Measurements from ENCODE around the gene URM1.

URM1 gene

GRCh38 chr9:128424268-128424780 lies 53.1 kb downstream of the URM1 start:
- no peak for DNase-seq (ENCODE audit: low read depth in 3 of 3, low spot score in 1 of 3)

DNA sequence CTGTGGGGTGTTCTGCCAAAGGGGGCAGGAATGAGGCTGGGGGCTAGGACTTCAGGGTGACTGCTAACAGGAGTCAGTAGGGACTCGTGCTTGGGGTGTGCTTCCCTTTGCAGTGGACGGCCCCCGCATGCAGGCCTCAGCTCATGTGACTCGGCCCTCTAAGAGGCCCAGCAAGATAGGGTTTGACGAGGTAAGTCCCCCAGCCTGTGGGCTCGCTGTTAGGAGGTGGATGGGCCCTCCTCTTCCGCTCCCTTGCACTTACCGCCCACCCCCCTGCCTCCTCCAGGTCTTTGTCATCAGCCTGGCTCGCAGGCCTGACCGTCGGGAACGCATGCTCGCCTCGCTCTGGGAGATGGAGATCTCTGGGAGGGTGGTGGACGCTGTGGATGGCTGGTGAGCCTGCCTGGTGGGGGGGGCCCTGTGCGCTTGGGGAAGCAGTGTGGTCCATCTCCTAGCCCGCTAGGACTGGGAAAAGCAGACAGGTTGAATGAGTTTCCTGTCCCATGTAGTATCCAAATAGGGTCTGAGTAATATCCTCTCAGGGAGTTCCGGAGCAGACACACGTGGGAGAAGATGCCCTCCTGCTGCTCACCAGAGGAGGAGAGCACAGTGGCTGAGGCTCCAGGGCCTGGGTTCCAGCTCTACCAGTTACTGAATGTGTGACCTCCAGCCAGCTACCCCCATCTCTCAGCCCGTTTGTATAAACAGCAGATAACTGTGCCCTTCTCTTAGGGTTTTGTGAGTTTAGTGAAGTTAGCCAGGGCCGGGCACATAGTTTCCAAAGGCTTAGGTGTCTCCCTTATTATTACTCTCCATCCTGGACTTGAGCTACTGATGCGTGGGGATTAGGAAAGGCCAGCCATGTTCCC lies 57.7 kb downstream of the URM1 start:
- DNase-seq (ENCODE audit: low read depth in 3 of 3, low spot score in 1 of 3), result no peak

DNA sequence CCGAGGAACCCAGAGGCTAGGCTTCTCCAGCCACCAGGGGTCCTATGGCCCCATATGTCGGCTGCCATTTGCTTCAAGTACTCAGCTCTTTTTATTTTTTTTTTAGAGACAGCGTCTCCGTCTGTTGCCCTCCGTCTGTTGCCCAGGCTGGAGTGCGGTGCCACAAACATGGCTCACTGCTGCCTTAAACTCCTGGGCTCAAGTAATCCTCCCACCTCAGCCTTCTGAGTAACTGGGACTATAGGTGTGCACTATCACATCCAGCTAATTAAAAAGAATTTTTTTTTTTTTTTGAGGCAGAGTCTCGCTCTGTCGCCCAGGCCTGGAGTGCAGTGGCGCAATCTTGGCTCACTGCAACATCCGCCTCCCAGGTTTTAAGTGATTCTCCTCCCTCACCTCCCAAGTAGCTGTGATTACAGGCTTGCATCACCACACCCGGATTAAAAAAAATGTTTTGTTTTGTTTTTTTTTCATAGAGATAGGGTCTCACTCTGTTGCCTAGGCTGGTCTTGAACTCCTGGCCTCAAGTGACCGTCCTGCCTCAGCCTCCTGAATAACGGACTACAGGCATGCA lies 58.4 kb downstream of the URM1 start:
- DNase-seq (ENCODE audit: low read depth in 3 of 3, low spot score in 1 of 3), result no peak

DNA sequence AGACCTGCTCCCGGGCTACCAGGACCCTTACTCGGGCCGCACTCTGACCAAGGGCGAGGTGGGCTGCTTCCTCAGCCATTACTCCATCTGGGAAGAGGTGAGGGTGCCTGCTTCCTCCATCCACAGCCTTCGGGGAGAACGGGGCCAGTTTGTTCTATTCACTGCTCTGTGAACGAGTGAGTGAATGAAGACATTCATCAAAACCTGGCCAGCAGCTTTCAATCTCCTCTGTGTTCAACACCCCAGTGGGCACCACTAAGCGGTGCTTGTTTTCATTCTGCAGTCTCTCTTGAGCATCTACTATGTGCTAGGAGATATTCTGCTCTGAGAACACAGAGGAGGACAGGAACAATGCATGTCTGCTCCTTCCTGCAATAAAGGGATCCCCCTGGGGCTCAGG lies 60.0 kb downstream of the URM1 start:
- DNase-seq (ENCODE audit: low read depth in 3 of 3, low spot score in 1 of 3), result no peak

- DNase-seq (ENCODE audit: low read depth in 3 of 3, low spot score in 1 of 3), result no peak
Observed at GRCh38 chr9:128434340-128434739, 63.2 kb downstream of the URM1 start.

GRCh38 chr9:128435611-128436010 lies 64.4 kb downstream of the URM1 start:
- no peak for DNase-seq (ENCODE audit: low read depth in 3 of 3, low spot score in 1 of 3)

- peak; percentile 34 to 82 (median 61) for DNase-seq (ENCODE audit: low read depth in 3 of 3, low spot score in 1 of 3)
Observed at GRCh38 chr9:128438343-128439109, 67.4 kb downstream of the URM1 start.

DNA sequence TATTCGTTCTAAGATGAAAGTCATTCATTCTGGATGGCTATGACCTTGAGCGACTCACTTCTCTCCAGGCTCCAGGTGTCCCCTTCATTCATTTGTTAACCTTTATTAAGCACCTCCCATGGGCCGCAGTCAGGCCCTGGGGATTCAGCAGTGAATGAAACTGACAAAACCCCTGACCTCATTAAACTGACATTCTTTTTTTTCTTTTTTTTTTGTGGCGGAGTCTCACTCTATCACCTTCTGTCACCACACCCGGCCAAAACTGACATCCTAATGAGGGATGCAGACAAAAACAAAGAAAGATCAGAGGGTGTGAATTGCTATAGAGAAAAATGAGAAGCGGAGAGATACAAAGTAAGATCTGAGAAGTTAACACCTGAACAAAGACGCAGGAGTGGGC lies 68.1 kb downstream of the URM1 start:
- DNase-seq (ENCODE audit: low read depth in 3 of 3, low spot score in 1 of 3), result no peak

Measured in stimulated activated CD4-positive, alpha-beta T cell treated with anti-CD3 and anti-CD28 coated beads, TNF-alpha, amount 100 ng/mL, for 1 hour (primary cell).